ENCODE data around the gene PLCB4. TPM values are rescaled to one million over a fixed set of nuclear protein-coding genes. Genes with fewer than 3 reads are reported as not detected.

Gene PLCB4
- total RNA-seq, 2 donors from 2014 or later: 15.3 to 24.1 TPM

DNA sequence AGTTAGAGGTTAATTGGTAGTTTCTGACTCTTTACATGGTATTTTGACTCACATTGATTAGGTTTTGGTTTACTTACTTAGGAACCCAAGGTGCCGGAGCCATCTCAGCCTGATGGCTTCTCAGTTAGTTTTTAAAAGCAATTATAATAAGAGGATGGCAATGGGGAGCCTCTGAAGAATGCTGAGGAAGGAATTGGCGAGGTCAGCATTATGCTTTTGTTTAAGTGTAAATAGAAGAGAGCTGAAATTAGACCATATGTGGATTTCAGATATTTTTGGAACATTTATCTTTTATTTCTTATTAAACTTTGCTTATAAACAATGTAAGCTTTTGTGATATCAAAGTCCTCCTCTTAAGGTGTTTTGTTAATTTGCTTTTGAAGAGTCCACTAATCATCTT, 77.8 kb downstream of the PLCB4 start:
- H3K4me3 ChIP-seq: no peak overlapping the region
- no peak overlapping the region for H3K27ac ChIP-seq
- DNase-seq (ENCODE audit: low spot score) (no peak), ATAC-seq (ENCODE audit: insufficient number of reproducible peaks, low FRiP score, low read depth) (no peak)
- no peaks in the 10 kb centered on the region for H3K36me3 ChIP-seq
- H3K4me1 ChIP-seq (ENCODE audit: control insufficient read depth in 1 of 2, low read depth in 2 of 2): peaks cover 4 to 16% of the 10 kb centered on the region in 2 donors
- TF ChIP-seq, protein P1, sequence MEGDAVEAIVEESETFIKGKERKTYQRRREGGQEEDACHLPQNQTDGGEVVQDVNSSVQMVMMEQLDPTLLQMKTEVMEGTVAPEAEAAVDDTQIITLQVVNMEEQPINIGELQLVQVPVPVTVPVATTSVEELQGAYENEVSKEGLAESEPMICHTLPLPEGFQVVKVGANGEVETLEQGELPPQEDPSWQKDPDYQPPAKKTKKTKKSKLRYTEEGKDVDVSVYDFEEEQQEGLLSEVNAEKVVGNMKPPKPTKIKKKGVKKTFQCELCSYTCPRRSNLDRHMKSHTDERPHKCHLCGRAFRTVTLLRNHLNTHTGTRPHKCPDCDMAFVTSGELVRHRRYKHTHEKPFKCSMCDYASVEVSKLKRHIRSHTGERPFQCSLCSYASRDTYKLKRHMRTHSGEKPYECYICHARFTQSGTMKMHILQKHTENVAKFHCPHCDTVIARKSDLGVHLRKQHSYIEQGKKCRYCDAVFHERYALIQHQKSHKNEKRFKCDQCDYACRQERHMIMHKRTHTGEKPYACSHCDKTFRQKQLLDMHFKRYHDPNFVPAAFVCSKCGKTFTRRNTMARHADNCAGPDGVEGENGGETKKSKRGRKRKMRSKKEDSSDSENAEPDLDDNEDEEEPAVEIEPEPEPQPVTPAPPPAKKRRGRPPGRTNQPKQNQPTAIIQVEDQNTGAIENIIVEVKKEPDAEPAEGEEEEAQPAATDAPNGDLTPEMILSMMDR (IDR thresholded peaks at IDR 0.05): no peak
- no peaks in the 10 kb centered on the region for H3K9me3 ChIP-seq
- H3K27me3 ChIP-seq (replicated peaks; ENCODE audit: insufficient read depth): no peaks in the 10 kb centered on the region

GRCh38 chr20:9147547-9148024, 78.7 kb downstream of the PLCB4 start:
- no peak for ATAC-seq (ENCODE audit: insufficient number of reproducible peaks, low FRiP score, low read depth)

DNA sequence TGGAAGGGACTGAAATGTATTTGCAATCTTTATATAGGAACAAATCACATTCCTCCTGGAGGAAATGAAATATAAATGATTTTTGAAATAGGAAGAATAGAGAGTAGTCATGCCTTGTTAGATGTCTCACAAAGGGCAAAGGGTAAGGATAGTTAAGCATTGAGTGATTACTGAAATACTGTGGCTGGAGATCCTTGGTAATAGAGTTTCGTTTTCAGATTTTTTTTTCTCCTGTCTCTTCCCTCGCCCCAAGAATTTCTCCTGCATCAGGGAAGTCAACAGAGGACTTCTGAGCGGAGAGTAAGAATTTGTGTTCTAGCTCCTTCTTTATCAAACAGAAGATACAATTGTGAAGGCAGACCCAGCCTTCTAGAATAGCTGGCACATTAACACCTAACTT, 79.4 kb downstream of the PLCB4 start:
- no peaks in the 10 kb centered on the region for H3K36me3 ChIP-seq
- ATAC-seq (ENCODE audit: insufficient number of reproducible peaks, low FRiP score, low read depth): no peak
- no peak for DNase-seq (ENCODE audit: low spot score)
- H3K27ac ChIP-seq: no peak overlapping the region
- H3K4me3 ChIP-seq: no peak overlapping the region
- peaks cover 3% of the 10 kb centered on the region for H3K9me3 ChIP-seq
- no peaks in the 10 kb centered on the region for H3K27me3 ChIP-seq (replicated peaks; ENCODE audit: insufficient read depth)
- H3K4me1 ChIP-seq (ENCODE audit: control insufficient read depth in 1 of 2, low read depth in 2 of 2): peaks cover 4 to 14% of the 10 kb centered on the region in 2 donors
- TF ChIP-seq, protein P1 (IDR thresholded peaks at IDR 0.05): no peak

More at GRCh38 chr20:9147547-9148024, 78.7 kb downstream of the PLCB4 start:
- Histone ChIP-seq H3K36me3 (no peaks in the 10 kb centered on the region), H3K4me3 (no peak overlapping the region), H3K4me1 (ENCODE audit: control insufficient read depth in 1 of 2, low read depth in 2 of 2) (peaks cover 4 to 16% of the 10 kb centered on the region in 2 donors), H3K27ac (no peak overlapping the region), H3K9me3 (peaks cover 3% of the 10 kb centered on the region), H3K27me3 (replicated peaks; ENCODE audit: insufficient read depth) (no peaks in the 10 kb centered on the region)
- no peak for DNase-seq (ENCODE audit: low spot score)
- TF ChIP-seq, protein P1 (IDR thresholded peaks at IDR 0.05): no peak

- no peak overlapping the region for H3K4me3 ChIP-seq
- H3K27ac ChIP-seq: no peak overlapping the region
- peaks cover 3% of the 10 kb centered on the region for H3K9me3 ChIP-seq
- TF ChIP-seq, protein P1 (IDR thresholded peaks at IDR 0.05): no peak
- H3K36me3 ChIP-seq: no peaks in the 10 kb centered on the region
- H3K27me3 ChIP-seq (replicated peaks; ENCODE audit: insufficient read depth): no peaks in the 10 kb centered on the region
- peaks cover 4 to 7% of the 10 kb centered on the region in 2 donors for H3K4me1 ChIP-seq (ENCODE audit: control insufficient read depth in 1 of 2, low read depth in 2 of 2)
- no peak for DNase-seq (ENCODE audit: low spot score)
- no peak for ATAC-seq (ENCODE audit: insufficient number of reproducible peaks, low FRiP score, low read depth)
Measured at GRCh38 chr20:9149087-9149486, 80.2 kb downstream of the PLCB4 start.

- no peak overlapping the region for H3K4me3 ChIP-seq
- TF ChIP-seq, protein P1 (IDR thresholded peaks at IDR 0.05): no peak
- no peaks in the 10 kb centered on the region for H3K36me3 ChIP-seq
- no peaks in the 10 kb centered on the region for H3K27me3 ChIP-seq (replicated peaks; ENCODE audit: insufficient read depth)
- H3K9me3 ChIP-seq: peaks cover 3% of the 10 kb centered on the region
- peaks cover 4 to 6% of the 10 kb centered on the region in 2 donors for H3K4me1 ChIP-seq (ENCODE audit: control insufficient read depth in 1 of 2, low read depth in 2 of 2)
- DNase-seq (ENCODE audit: low spot score) (no peak), ATAC-seq (ENCODE audit: insufficient number of reproducible peaks, low FRiP score, low read depth) (no peak)
- H3K27ac ChIP-seq: no peak overlapping the region
Measured at GRCh38 chr20:9149796-9150195, 80.9 kb downstream of the PLCB4 start.

Data from thoracic aorta (tissue), 2 donors.